Ammon's horn (tissue), 1 donor: Measurements from ENCODE around the gene TLE2.
"Not testable (repeated sequence)": the region's sequence is repeated elsewhere in the genome, so short reads cannot be mapped to it uniquely, and the experiment has no call there.

ENCODE experiments used
- DNase-seq: peaks from one replicate; pipeline ENCODE4 v3.0.0-alpha.2; 2016; ENCODE audit warnings: low spot score

Gene TLE2

GRCh38 chr19:2982983-2983350 lies 46.1 kb downstream of the TLE2 start:
- peak; percentile 61 for DNase-seq

GRCh38 chr19:2982561-2982960 lies 46.5 kb downstream of the TLE2 start:
- no peak for DNase-seq

GRCh38 chr19:2981898-2982297 lies 47.2 kb downstream of the TLE2 start:
- DNase-seq = no peak

GRCh38 chr19:2978772-2979171 lies 50.3 kb downstream of the TLE2 start:
- DNase-seq = no peak

- no peak for DNase-seq
Observed at GRCh38 chr19:2978166-2978767, 50.8 kb downstream of the TLE2 start.

- no peak for DNase-seq
Observed at GRCh38 chr19:2977746-2978138, 51.3 kb downstream of the TLE2 start.

- DNase-seq = peak; percentile 95
Observed at GRCh38 chr19:2977001-2977745, 51.9 kb downstream of the TLE2 start, which contains the start of gene TLE6. Gene TLE6, plus strand, starts transcription at chr19:2977564. Its CDS starts 670 bp downstream, at chr19:2978234.

GRCh38 chr19:2976609-2977000 lies 52.5 kb downstream of the TLE2 start:
- DNase-seq = no peak

GRCh38 chr19:2974342-2975041 lies 54.6 kb downstream of the TLE2 start:
- no peak for DNase-seq

- DNase-seq = no peak
Observed at GRCh38 chr19:2973229-2973628, 55.9 kb downstream of the TLE2 start.

- no peak for DNase-seq
Observed at GRCh38 chr19:2970201-2970835, 58.8 kb downstream of the TLE2 start.

- peak; percentile 16 for DNase-seq
Observed at GRCh38 chr19:2969104-2969504, 60.0 kb downstream of the TLE2 start.

- no peak for DNase-seq
Observed at GRCh38 chr19:2967972-2968371, 61.1 kb downstream of the TLE2 start.

GRCh38 chr19:2964874-2965273 lies 64.2 kb downstream of the TLE2 start:
- DNase-seq = no peak

GRCh38 chr19:2963631-2964030 lies 65.4 kb downstream of the TLE2 start:
- DNase-seq = not testable (repeated sequence)

GRCh38 chr19:2963122-2963521 lies 66.0 kb downstream of the TLE2 start:
- no peak for DNase-seq

- DNase-seq = peak; percentile 79
Observed at GRCh38 chr19:2962018-2962670, 66.9 kb downstream of the TLE2 start.

GRCh38 chr19:2960120-2960519 lies 69.0 kb downstream of the TLE2 start:
- DNase-seq = no peak

- DNase-seq = no peak
Observed at GRCh38 chr19:2957160-2957559, 71.9 kb downstream of the TLE2 start.

- no peak for DNase-seq
Observed at GRCh38 chr19:2952953-2953481, 76.1 kb downstream of the TLE2 start.

GRCh38 chr19:2950286-2951124 lies 78.6 kb downstream of the TLE2 start:
- peak; percentile 100 for DNase-seq
